22Rv1 (cell line): Measurements from ENCODE around the gene GAB4.

Experiments
- CTCF ChIP-seq: fragments of 450-650 bp; IDR thresholded peaks from 2 replicates; pipeline ENCODE4 v1.5.1; 2017; ENCODE audit warnings: mild to moderate bottlenecking
- ZFX ChIP-seq: fragments of 450-650 bp; IDR thresholded peaks from 2 replicates; pipeline ENCODE4 v1.6.1; 2017; ENCODE audit warnings: antibody characterized with exemption, borderline replicate concordance

GRCh38 chr22:16960884-16961249 lies 47.2 kb downstream of the GAB4 start:
- TF ChIP-seq CTCF = no peak
- no peak for TF ChIP-seq ZFX
